Measurements from ENCODE around the gene RNF150.
A peak's percentile ranks its signal among the peaks of the same experiment; 100 is the strongest.
"Not testable (repeated sequence)": the region's sequence is repeated elsewhere in the genome, so short reads cannot be mapped to it uniquely, and the experiment has no call there.

The RNF150 gene

DNA sequence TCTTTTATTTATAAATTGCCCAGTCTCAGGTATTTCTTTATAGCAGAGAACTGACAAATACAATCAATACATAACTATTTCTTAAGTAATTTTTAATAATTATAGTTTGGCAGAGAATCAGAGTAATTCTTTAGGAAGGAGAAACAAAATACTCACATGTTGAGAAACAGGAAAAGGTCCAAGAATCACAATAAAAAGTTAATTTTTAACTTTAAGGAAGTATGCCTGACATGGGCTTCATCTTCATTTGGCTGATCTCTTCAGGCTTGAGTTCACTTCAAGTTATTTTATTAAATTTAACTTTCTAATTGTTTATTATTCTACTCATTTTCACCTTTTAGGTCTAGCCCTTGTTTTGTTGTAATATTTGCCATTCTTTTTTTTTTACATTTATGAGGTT lies 36.1 kb upstream of the RNF150 start:
- H3K4me3 ChIP-seq (ENCODE audit: low read depth, low read length) = no peak overlapping the region
- in situ Hi-C loops (cut with HindIII; ENCODE audit: low sequenced_read_pairs) = no loop called here
- DNase-seq (ENCODE audit: low read depth) = no peak
- TF ChIP-seq, protein P1, sequence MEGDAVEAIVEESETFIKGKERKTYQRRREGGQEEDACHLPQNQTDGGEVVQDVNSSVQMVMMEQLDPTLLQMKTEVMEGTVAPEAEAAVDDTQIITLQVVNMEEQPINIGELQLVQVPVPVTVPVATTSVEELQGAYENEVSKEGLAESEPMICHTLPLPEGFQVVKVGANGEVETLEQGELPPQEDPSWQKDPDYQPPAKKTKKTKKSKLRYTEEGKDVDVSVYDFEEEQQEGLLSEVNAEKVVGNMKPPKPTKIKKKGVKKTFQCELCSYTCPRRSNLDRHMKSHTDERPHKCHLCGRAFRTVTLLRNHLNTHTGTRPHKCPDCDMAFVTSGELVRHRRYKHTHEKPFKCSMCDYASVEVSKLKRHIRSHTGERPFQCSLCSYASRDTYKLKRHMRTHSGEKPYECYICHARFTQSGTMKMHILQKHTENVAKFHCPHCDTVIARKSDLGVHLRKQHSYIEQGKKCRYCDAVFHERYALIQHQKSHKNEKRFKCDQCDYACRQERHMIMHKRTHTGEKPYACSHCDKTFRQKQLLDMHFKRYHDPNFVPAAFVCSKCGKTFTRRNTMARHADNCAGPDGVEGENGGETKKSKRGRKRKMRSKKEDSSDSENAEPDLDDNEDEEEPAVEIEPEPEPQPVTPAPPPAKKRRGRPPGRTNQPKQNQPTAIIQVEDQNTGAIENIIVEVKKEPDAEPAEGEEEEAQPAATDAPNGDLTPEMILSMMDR (IDR thresholded peaks at IDR 0.05; ENCODE audit: low read depth, low read length, missing control alignments) = no peak

DNA sequence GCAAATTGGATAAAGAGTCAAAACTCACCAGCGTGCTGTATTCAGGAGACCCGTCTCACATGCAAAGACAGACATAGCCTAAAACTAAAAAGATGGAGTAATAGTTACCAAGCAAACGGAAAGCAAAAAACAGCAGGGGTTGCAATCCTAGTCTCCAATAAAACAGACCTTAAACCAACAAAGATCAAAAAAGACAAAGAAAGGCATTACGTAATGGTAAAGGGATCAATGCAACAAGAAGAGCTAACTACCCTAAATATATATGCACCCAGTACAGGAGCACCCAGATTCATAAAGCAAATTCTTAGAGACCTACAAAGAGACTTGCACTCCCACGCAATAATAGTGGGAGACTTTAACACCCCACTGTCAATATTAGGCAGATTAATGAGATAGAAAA lies 31.7 kb upstream of the RNF150 start:
- H3K4me3 ChIP-seq (ENCODE audit: low read depth, low read length); in situ Hi-C loops (cut with HindIII; ENCODE audit: low sequenced_read_pairs); DNase-seq (ENCODE audit: low read depth): not testable (repeated sequence)

DNA sequence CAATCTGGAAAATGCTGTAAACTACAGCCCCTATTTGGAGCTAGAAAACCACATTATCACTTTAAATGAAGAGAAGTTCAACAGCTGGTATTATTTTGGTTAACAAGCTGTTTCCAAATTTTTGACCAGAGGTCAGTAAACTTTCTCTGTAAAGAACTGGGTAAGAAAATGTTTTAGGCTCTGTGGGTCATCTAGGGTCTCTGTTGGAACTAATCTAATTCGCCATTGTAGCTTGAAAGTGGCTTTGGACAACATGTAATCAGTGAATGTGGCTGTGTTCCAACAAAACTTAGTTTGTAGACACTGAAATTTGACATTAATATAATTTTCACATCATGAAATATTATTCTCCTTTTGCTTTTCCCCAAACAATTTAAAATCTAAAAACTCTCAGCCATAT lies 25.8 kb upstream of the RNF150 start:
- in situ Hi-C loops (cut with HindIII; ENCODE audit: low sequenced_read_pairs) = no loop called here
- no peak for DNase-seq (ENCODE audit: low read depth)
- no peak overlapping the region for H3K4me3 ChIP-seq (ENCODE audit: low read depth, low read length)
- TF ChIP-seq, protein P1 (IDR thresholded peaks at IDR 0.05; ENCODE audit: low read depth, low read length, missing control alignments) = no peak

DNA sequence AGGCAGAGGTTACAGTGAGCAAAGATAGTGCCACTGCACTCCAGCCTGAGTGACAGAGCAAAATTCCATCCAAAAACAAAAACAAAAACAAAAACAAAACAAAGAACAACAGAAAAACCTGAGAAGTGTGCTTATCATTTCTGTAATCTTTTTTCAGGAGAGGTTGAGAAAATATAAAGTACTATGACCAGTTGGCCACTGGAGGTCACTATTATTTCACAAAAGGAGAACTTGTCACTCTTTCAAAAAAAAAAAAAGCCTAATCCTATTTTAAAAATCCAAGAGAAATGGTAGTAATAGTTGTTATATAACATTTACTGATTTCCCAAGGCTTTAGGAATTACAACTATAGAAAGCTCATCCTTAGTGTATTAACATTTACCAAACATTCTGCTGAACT lies 24.9 kb upstream of the RNF150 start:
- in situ Hi-C loops (cut with HindIII; ENCODE audit: low sequenced_read_pairs) = no loop called here
- TF ChIP-seq, protein P1 (IDR thresholded peaks at IDR 0.05; ENCODE audit: low read depth, low read length, missing control alignments) = no peak
- DNase-seq (ENCODE audit: low read depth) = peak; percentile 41
- no peak overlapping the region for H3K4me3 ChIP-seq (ENCODE audit: low read depth, low read length)

DNA sequence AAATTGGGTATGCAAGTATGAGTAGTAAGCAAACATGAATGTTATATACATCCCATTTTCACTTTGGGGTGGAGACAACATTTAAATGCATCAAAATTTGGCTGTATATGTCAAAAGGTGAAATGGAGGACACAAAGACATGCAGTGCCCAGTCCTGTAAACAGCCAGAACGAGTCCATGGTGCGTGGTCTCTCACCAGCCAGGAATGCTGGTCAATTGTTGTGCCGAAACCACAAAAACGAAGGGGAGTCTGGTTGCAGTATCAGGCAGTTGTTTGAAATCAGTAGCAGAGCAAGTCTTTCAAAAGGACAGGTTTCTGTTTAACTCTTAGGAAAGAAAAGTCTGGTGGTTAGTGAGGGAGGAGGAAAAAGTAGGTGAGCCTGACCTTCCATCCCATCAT lies 22.3 kb upstream of the RNF150 start:
- in situ Hi-C loops (cut with HindIII; ENCODE audit: low sequenced_read_pairs) = no loop called here
- TF ChIP-seq, protein P1 (IDR thresholded peaks at IDR 0.05; ENCODE audit: low read depth, low read length, missing control alignments) = no peak
- peak; percentile 73 for DNase-seq (ENCODE audit: low read depth)
- no peak overlapping the region for H3K4me3 ChIP-seq (ENCODE audit: low read depth, low read length)

DNA sequence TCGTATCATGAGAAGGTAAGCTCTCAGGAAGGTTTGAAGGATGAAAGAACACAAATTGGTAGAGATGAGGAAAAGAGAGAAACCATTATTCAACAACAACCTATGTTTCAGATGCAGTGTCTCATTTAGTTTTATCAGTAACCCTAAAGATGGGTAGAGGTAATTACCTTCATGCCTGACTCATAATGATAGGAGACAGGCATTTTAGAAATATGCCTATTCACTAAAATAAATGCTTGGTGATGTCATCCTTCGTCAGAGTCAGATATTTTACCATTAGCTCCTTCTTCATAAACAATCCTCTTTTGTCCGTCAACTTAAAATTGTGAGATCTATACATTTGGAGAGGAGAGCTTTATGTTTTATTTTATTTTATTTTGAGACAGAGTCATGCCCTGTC lies 21.5 kb upstream of the RNF150 start:
- DNase-seq (ENCODE audit: low read depth) = no peak
- TF ChIP-seq, protein P1 (IDR thresholded peaks at IDR 0.05; ENCODE audit: low read depth, low read length, missing control alignments) = no peak
- H3K4me3 ChIP-seq (ENCODE audit: low read depth, low read length) = no peak overlapping the region
- in situ Hi-C loops (cut with HindIII; ENCODE audit: low sequenced_read_pairs) = no loop called here

DNA sequence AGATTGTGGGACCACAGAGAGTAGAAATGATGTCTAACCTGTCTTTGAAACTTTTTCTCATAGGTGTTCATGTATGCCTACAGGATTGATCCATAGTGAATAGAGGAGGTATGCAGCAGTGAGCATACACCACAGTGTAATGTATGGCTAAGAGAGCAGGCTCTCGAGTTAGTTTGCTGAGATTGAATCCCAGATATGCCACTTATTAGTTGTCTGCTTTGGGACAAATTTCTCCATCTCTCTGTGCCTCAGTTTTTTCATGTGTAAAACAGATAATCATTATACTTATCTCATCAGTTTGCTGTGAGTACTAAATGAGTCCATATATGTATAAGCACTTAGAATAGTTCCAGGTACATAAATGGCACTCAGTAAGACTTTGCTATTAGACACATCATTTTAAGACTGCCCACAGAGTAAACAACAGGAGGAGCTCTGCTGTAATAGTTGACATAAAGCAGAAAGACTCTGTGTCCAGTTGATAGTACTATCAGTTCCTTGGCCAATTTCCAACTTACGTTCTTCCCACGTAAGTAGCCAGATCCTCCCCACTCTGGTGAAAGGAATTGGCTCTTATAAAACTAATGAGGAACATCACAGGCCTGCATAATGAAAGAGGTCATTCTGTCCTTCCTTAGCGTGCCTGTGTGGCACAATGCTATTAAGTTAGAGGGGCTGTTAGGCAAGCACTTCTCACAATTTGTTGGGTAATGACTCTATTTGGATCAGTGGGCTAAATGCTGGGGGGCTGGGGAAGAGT lies 20.7 kb upstream of the RNF150 start:
- no peak for DNase-seq (ENCODE audit: low read depth)
- in situ Hi-C loops (cut with HindIII; ENCODE audit: low sequenced_read_pairs) = no loop called here

More for the DNA sequence above, 20.7 kb upstream of the RNF150 start:
- no peak overlapping the region for H3K4me3 ChIP-seq (ENCODE audit: low read depth, low read length)
- TF ChIP-seq, protein P1 (IDR thresholded peaks at IDR 0.05; ENCODE audit: low read depth, low read length, missing control alignments) = no peak

Measured in astrocyte of the cerebellum (primary cell).